Endothelial cell of umbilical vein (primary cell): ENCODE data around the gene LRCH3. TPM values are rescaled to one million over a fixed set of nuclear protein-coding genes. Genes with fewer than 3 reads are reported as not detected.

Experiments
- BruUV-seq: library from RNA; stranded (reverse); fragments of 400-500 nt; replicated peaks from 2 replicates; lab custom pipeline; 2021; lab: Mats Ljungman, UMichigan
- CTCF ChIA-PET: fragments of 300-600, 350-600 bp; sonication (Branson Sonifier 250); formaldehyde crosslinking; loops from one replicate; lab custom pipeline; 2021; ENCODE audit warnings: antibody characterized with exemption, inconsistent platforms; lab: Charles Lee
- POLR2A ChIA-PET: fragments of 300-600, 350-600 bp; sonication (Branson Sonifier 250); formaldehyde crosslinking; loops from one replicate; lab custom pipeline; 2021; ENCODE audit warnings: antibody characterized with exemption, inconsistent platforms; lab: Charles Lee
- DNase-seq: peaks from one replicate; pipeline ENCODE4 v3.0.0-alpha.2; 2011; ENCODE audit warnings: low read depth, low spot score
- FAIRE-seq: peaks from 2 replicates; lab custom pipeline; 2011; peaks lifted over from hg19 to GRCh38; lab: Jason Lieb, UNC
- H2AFZ ChIP-seq: 2 replicates; pipeline ENCODE4 v1.6.0; 2012; ENCODE audit warnings: low read depth, low read length, control low read depth, inconsistent platforms
- H3K27ac ChIP-seq: 2 replicates; pipeline ENCODE4 v1.5.1; 2011; ENCODE audit warnings: low read depth, mild to moderate bottlenecking, control low read depth, low read length, moderate library complexity; ENCODE audit not compliant: insufficient read depth
- H3K27me3 ChIP-seq, 2 experiments: 2 replicates each; pipeline versions ENCODE4 v1.6.0 to v1.6.1; 2011; ENCODE audit warnings: low read length in 2 of 2, mixed read lengths in 1 of 2; ENCODE audit not compliant: control insufficient read depth in 2 of 2, insufficient read depth in 2 of 2
- H3K36me3 ChIP-seq, 2 experiments: 2 replicates in 1 of 2; 3 replicates in 1 of 2; pipeline ENCODE4 v1.5.1; 2011; ENCODE audit warnings: low read length in 2 of 2, mild to moderate bottlenecking in 1 of 2, moderate library complexity in 1 of 2; ENCODE audit not compliant: control insufficient read depth in 2 of 2, insufficient read depth in 2 of 2; ENCODE audit errors: extremely low read depth in 1 of 2
- H3K4me1 ChIP-seq: 3 replicates; pipeline ENCODE4 v1.5.1; 2011; ENCODE audit warnings: mild to moderate bottlenecking, low read length; ENCODE audit not compliant: control insufficient read depth, insufficient read depth; ENCODE audit errors: extremely low read depth
- H3K4me2 ChIP-seq: 2 replicates; pipeline ENCODE4 v1.6.1; 2011; ENCODE audit warnings: low read length, control low read depth, mixed read lengths; ENCODE audit not compliant: insufficient read depth
- H3K4me3 ChIP-seq, 3 experiments: fragments of 200-600 bp in 1 of 3; sonication (generic), shearing (Covaris generic) in 1 of 3; replicated peaks in 1 of 3; 2 replicates each; pipeline ENCODE4 v1.5.1; 2011 to 2016; ENCODE audit warnings: control low read depth in 3 of 3, low read length in 3 of 3, mild to moderate bottlenecking in 2 of 3, inconsistent platforms in 1 of 3, low read depth in 1 of 3, moderate library complexity in 1 of 3; ENCODE audit not compliant: insufficient read depth in 1 of 3
- H3K79me2 ChIP-seq: 2 replicates; pipeline ENCODE4 v1.6.0; 2012; ENCODE audit warnings: low read length, inconsistent platforms; ENCODE audit not compliant: control insufficient read depth, insufficient read depth
- H3K9ac ChIP-seq: replicated peaks from 2 replicates; pipeline ENCODE3; 2011; ENCODE audit warnings: low read length, control low read depth; ENCODE audit not compliant: insufficient read depth; ENCODE audit errors: extremely low read depth
- H3K9me1 ChIP-seq: replicated peaks from 3 replicates; pipeline ENCODE4 v1.6.0; 2011; ENCODE audit warnings: mild to moderate bottlenecking, low read length; ENCODE audit not compliant: control insufficient read depth, insufficient read depth; ENCODE audit errors: extremely low read depth
- H3K9me3 ChIP-seq: replicated peaks from 2 replicates; pipeline ENCODE4 v1.5.1; 2012; ENCODE audit warnings: low read length, inconsistent platforms; ENCODE audit not compliant: control insufficient read depth, insufficient read depth
- H4K20me1 ChIP-seq: replicated peaks from 2 replicates; pipeline ENCODE3; 2011; ENCODE audit warnings: mild to moderate bottlenecking, low read length; ENCODE audit not compliant: control insufficient read depth, insufficient read depth; ENCODE audit errors: extremely low read depth
- CTCF ChIP-seq, 2 donors: IDR thresholded peaks; 1 replicate in 1 of 2; 2 replicates in 1 of 2; pipeline ENCODE4 v1.5.1; 2011; ENCODE audit warnings: low read length in 2 of 2, mild to moderate bottlenecking in 2 of 2, moderate library complexity in 2 of 2, control low read depth in 1 of 2, inconsistent platforms in 1 of 2, low read depth in 1 of 2; ENCODE audit not compliant: insufficient read depth in 1 of 2; ENCODE audit errors: extremely low read depth in 1 of 2
- EZH2 ChIP-seq: IDR thresholded peaks from 2 replicates; pipeline ENCODE4 v1.6.1; 2012; ENCODE audit warnings: borderline replicate concordance, low read depth, mild to moderate bottlenecking, moderate library complexity, low read length, inconsistent platforms; ENCODE audit not compliant: severe bottlenecking
- FOS ChIP-seq: IDR thresholded peaks from 2 replicates; pipeline ENCODE4 v1.6.1; 2011; ENCODE audit warnings: mild to moderate bottlenecking, low read length, moderate library complexity, borderline replicate concordance; ENCODE audit not compliant: insufficient read depth
- GATA2 ChIP-seq: IDR thresholded peaks from 2 replicates; pipeline ENCODE4 v1.7.0; 2011; ENCODE audit warnings: low read depth, mild to moderate bottlenecking, moderate library complexity, mixed read lengths, low read length; ENCODE audit not compliant: insufficient read length, insufficient read depth
- JUN ChIP-seq: IDR thresholded peaks from 2 replicates; pipeline ENCODE4 v1.6.1; 2011; ENCODE audit warnings: borderline replicate concordance, low read depth; ENCODE audit not compliant: insufficient read length, insufficient read depth
- MAX ChIP-seq: IDR thresholded peaks from 2 replicates; pipeline ENCODE4 v1.6.1; 2011; ENCODE audit not compliant: insufficient read depth, insufficient read length
- MYC ChIP-seq: IDR thresholded peaks from one replicate; pipeline ENCODE4 v1.6.1; 2011; ENCODE audit warnings: mild to moderate bottlenecking, low read depth, low read length
- POLR2A ChIP-seq: IDR thresholded peaks from 2 replicates; pipeline ENCODE4 v1.6.1; 2012; ENCODE audit warnings: low read depth, mild to moderate bottlenecking, control low read depth, low read length
- POLR2AphosphoS5 ChIP-seq: IDR thresholded peaks from 2 replicates; pipeline ENCODE4 v1.6.1; 2012; ENCODE audit warnings: low read depth, mild to moderate bottlenecking, control low read depth, low read length, moderate library complexity; ENCODE audit not compliant: insufficient read depth
- dilution Hi-C: fragments of 300-500 bp; cut with MboI; formaldehyde crosslinking; loops from one replicate; pipeline ENCODE4 v1.15.0; 2019; ENCODE audit warnings: low sequenced_read_pairs; ENCODE audit not compliant: extremely low pct_ligation_motif_present
- intact Hi-C: fragments of 100-400 bp; cut with micrococcal nuclease; formaldehyde crosslinking; loops from one replicate; pipeline ENCODE4 v1.10.0; 2022
- polyA plus RNA-seq, 4 experiments: library from polyadenylated mRNA; depleted of rRNA in 3 of 4; stranded (reverse) in 3 of 4; unstranded in 1 of 4; fragments of >200 nt; gene quantifications; 2 replicates each; pipeline versions ENCODE4 v1.2.1 to v1.2.3, GENCODE V29; 2011 to 2012; ENCODE audit warnings: missing spikeins in 1 of 4
- total RNA-seq: library from RNA; stranded (reverse); gene quantifications from 2 replicates; pipeline ENCODE4 v1.2.3, GENCODE V29; 2021

Gene LRCH3
- total and polyA plus RNA-seq, 2 donors (not counting 3 experiments of a cell fraction or from before 2014, with no cell fraction given) = 43.9 to 60.3 TPM

GRCh38 chr3:197906850-197907187, 115.8 kb downstream of the LRCH3 start:
- FAIRE-seq = no peak
- no peaks in the 10 kb centered on the region for H3K4me1 ChIP-seq
- H3K9ac ChIP-seq = no peak overlapping the region
- no peaks in the 10 kb centered on the region for H3K79me2 ChIP-seq
- ChIA-PET CTCF (interaction anchor here (1.6 to 3.3 kb wide), 2 partner anchors 17 to 36 kb away, joined by 7 to 56 read pairs; no protein-coding TSS in a partner anchor), POLR2A (no interaction called here)
- no peaks in the 10 kb centered on the region for H3K27me3 ChIP-seq
- no peaks in the 10 kb centered on the region for H3K36me3 ChIP-seq
- no peak overlapping the region for H3K27ac ChIP-seq
- TF ChIP-seq EZH2 (no peak), MYC (no peak), JUN (no peak), POLR2A (no peak), GATA2 (no peak), POLR2AphosphoS5 (no peak), MAX (no peak), CTCF (IDR thresholded peaks at IDR 0.05; ENCODE audit: extremely low read depth in 1 of 2, insufficient read depth in 1 of 2, low read depth in 1 of 2, low read length in 2 of 2) (no peak), FOS (no peak)
- no peaks in the 10 kb centered on the region for H3K9me1 ChIP-seq
- H3K9me3 ChIP-seq = no peaks in the 10 kb centered on the region
- dilution Hi-C loops = no loop called here
- no peak for DNase-seq
- no peak overlapping the region for H3K4me2 ChIP-seq
- no peak overlapping the region for H2AFZ ChIP-seq
- BruUV-seq = no TSS peak
- H3K4me3 ChIP-seq = no peak overlapping the region
- H4K20me1 ChIP-seq = no peaks in the 10 kb centered on the region
- intact Hi-C loops = loop anchor here (1.0 to 2.0 kb wide), 2 partner anchors 36 to 174 kb away; no protein-coding TSS in a partner anchor
